Activated T-helper 17 cell treated with anti-CD3 and anti-CD28 coated beads, Interleukin-2, amount 50 U/mL, for 72 hours (primary cell): ENCODE results near the gene NRROS. TPM values are rescaled to one million over a fixed set of nuclear protein-coding genes. Genes with fewer than 3 reads are reported as not detected.
A peak's percentile ranks its signal among the peaks of the same experiment; 100 is the strongest.

Experiments used
- ATAC-seq: fragments of 150-1000 bp; cut with Tn5 transposase; replicated peaks from 2 replicates; pipeline ENCODE4 v1.10.0; 2021; ENCODE audit warnings: mild to moderate bottlenecking, moderate library complexity
- H3K27ac Mint-ChIP-seq: one replicate; pipeline ENCODE4 v1.8.0; 2022; ENCODE audit warnings: mixed read lengths
- H3K27me3 Mint-ChIP-seq: one replicate; pipeline ENCODE4 v1.8.0; 2022; ENCODE audit warnings: mixed read lengths
- H3K36me3 Mint-ChIP-seq: one replicate; pipeline ENCODE4 v1.8.0; 2022; ENCODE audit warnings: low read depth, mild to moderate bottlenecking, mixed read lengths
- H3K4me1 Mint-ChIP-seq: one replicate; pipeline ENCODE4 v1.8.0; 2022; ENCODE audit warnings: mixed read lengths
- H3K4me3 Mint-ChIP-seq: one replicate; pipeline ENCODE4 v1.8.0; 2022; ENCODE audit warnings: mild to moderate bottlenecking, mixed read lengths
- H3K9me3 Mint-ChIP-seq: one replicate; pipeline ENCODE4 v1.8.0; 2022; ENCODE audit warnings: mixed read lengths
- total RNA-seq, 2 donors: library from RNA; stranded (reverse); gene quantifications; one replicate each; pipeline ENCODE4 v1.2.3, GENCODE V29; 2022

Gene NRROS
- total RNA-seq, 2 donors from 2014 or later, result 26.5 to 42.3 TPM

GRCh38 chr3:196667056-196667825, 27.7 kb downstream of the NRROS start:
- no peaks in the 10 kb centered on the region for H3K9me3 Mint-ChIP-seq
- ATAC-seq, result no peak
- no peaks in the 10 kb centered on the region for H3K27me3 Mint-ChIP-seq

GRCh38 chr3:196670339-196670738, 30.8 kb downstream of the NRROS start:
- no peaks in the 10 kb centered on the region for H3K27me3 Mint-ChIP-seq
- peaks cover 14% of the 10 kb centered on the region for H3K4me1 Mint-ChIP-seq
- no peaks in the 10 kb centered on the region for H3K36me3 Mint-ChIP-seq
- ATAC-seq, result peak; percentile 43
- peak overlapping the region; percentile 84 for H3K27ac Mint-ChIP-seq
- no peaks in the 10 kb centered on the region for H3K9me3 Mint-ChIP-seq
- H3K4me3 Mint-ChIP-seq, result peak overlapping the region; percentile 63

More at GRCh38 chr3:196667056-196667825, 27.7 kb downstream of the NRROS start:
- Mint-ChIP-seq H3K4me1 (peaks cover 14% of the 10 kb centered on the region), H3K27ac (no peak overlapping the region), H3K36me3 (no peaks in the 10 kb centered on the region), H3K4me3 (no peak overlapping the region)

- ATAC-seq, result no peak
- Mint-ChIP-seq H3K9me3 (no peaks in the 10 kb centered on the region), H3K4me1 (peaks cover 25% of the 10 kb centered on the region), H3K36me3 (no peaks in the 10 kb centered on the region), H3K4me3 (no peak overlapping the region), H3K27ac (no peak overlapping the region), H3K27me3 (no peaks in the 10 kb centered on the region)
Measured at GRCh38 chr3:196673632-196674031, 34.1 kb downstream of the NRROS start.

- H3K4me3 Mint-ChIP-seq, result peak overlapping the region; percentile 26
Measured at GRCh38 chr3:196677353-196677752, 37.9 kb downstream of the NRROS start.

GRCh38 chr3:196677931-196678330, 38.4 kb downstream of the NRROS start:
- peak; percentile 74 for ATAC-seq

More at GRCh38 chr3:196677353-196677752, 37.9 kb downstream of the NRROS start:
- H3K27me3 Mint-ChIP-seq, result no peaks in the 10 kb centered on the region
- H3K4me1 Mint-ChIP-seq, result peaks cover 11% of the 10 kb centered on the region
- H3K36me3 Mint-ChIP-seq, result no peaks in the 10 kb centered on the region
- no peaks in the 10 kb centered on the region for H3K9me3 Mint-ChIP-seq
- peak; percentile 60 for ATAC-seq
- peak overlapping the region; percentile 49 for H3K27ac Mint-ChIP-seq

GRCh38 chr3:196684548-196685407, 45.3 kb downstream of the NRROS start:
- H3K36me3 Mint-ChIP-seq, result no peaks in the 10 kb centered on the region
- no peaks in the 10 kb centered on the region for H3K9me3 Mint-ChIP-seq
- peak; percentile 90 for ATAC-seq
- H3K27me3 Mint-ChIP-seq, result no peaks in the 10 kb centered on the region
- H3K4me1 Mint-ChIP-seq, result peaks cover 8% of the 10 kb centered on the region
- H3K27ac Mint-ChIP-seq, result peak overlapping the region; percentile 90
- peak overlapping the region; percentile 78 for H3K4me3 Mint-ChIP-seq

More at GRCh38 chr3:196677931-196678330, 38.4 kb downstream of the NRROS start:
- Mint-ChIP-seq H3K36me3 (no peaks in the 10 kb centered on the region), H3K27me3 (no peaks in the 10 kb centered on the region), H3K4me1 (peaks cover 11% of the 10 kb centered on the region), H3K9me3 (no peaks in the 10 kb centered on the region), H3K27ac (peak overlapping the region; percentile 49), H3K4me3 (peak overlapping the region; percentile 26)

- H3K27me3 Mint-ChIP-seq, result no peaks in the 10 kb centered on the region
- no peaks in the 10 kb centered on the region for H3K36me3 Mint-ChIP-seq
- no peak for ATAC-seq
- H3K27ac Mint-ChIP-seq, result no peak overlapping the region
- H3K4me3 Mint-ChIP-seq, result no peak overlapping the region
- peaks cover 8% of the 10 kb centered on the region for H3K4me1 Mint-ChIP-seq
- H3K9me3 Mint-ChIP-seq, result no peaks in the 10 kb centered on the region
Measured at GRCh38 chr3:196686436-196686835, 46.9 kb downstream of the NRROS start.

GRCh38 chr3:196688349-196688748, 48.9 kb downstream of the NRROS start:
- Mint-ChIP-seq H3K36me3 (no peaks in the 10 kb centered on the region), H3K4me1 (peaks cover 8% of the 10 kb centered on the region), H3K9me3 (no peaks in the 10 kb centered on the region), H3K4me3 (no peak overlapping the region), H3K27me3 (no peaks in the 10 kb centered on the region), H3K27ac (no peak overlapping the region)
- no peak for ATAC-seq

- Mint-ChIP-seq H3K36me3 (peaks cover 3% of the 10 kb centered on the region), H3K9me3 (no peaks in the 10 kb centered on the region), H3K27ac (no peak overlapping the region), H3K4me1 (peaks cover 2% of the 10 kb centered on the region), H3K27me3 (no peaks in the 10 kb centered on the region), H3K4me3 (no peak overlapping the region)
- no peak for ATAC-seq
Measured at GRCh38 chr3:196689941-196690660, 50.6 kb downstream of the NRROS start.

GRCh38 chr3:196691386-196691785, 51.9 kb downstream of the NRROS start:
- no peak overlapping the region for H3K4me3 Mint-ChIP-seq
- no peak for ATAC-seq
- no peaks in the 10 kb centered on the region for H3K4me1 Mint-ChIP-seq
- no peaks in the 10 kb centered on the region for H3K9me3 Mint-ChIP-seq
- peaks cover 12% of the 10 kb centered on the region for H3K36me3 Mint-ChIP-seq
- no peak overlapping the region for H3K27ac Mint-ChIP-seq
- H3K27me3 Mint-ChIP-seq, result no peaks in the 10 kb centered on the region

GRCh38 chr3:196694202-196694638, 54.7 kb downstream of the NRROS start:
- H3K27me3 Mint-ChIP-seq, result no peaks in the 10 kb centered on the region
- no peaks in the 10 kb centered on the region for H3K4me1 Mint-ChIP-seq
- no peak overlapping the region for H3K4me3 Mint-ChIP-seq
- H3K27ac Mint-ChIP-seq, result peak overlapping the region; percentile 85
- ATAC-seq, result no peak
- peaks cover 12% of the 10 kb centered on the region for H3K36me3 Mint-ChIP-seq
- H3K9me3 Mint-ChIP-seq, result no peaks in the 10 kb centered on the region

GRCh38 chr3:196694941-196695848, 55.7 kb downstream of the NRROS start:
- peak overlapping the region; percentile 63 for H3K4me3 Mint-ChIP-seq

GRCh38 chr3:196695849-196696226, 56.3 kb downstream of the NRROS start:
- peak; percentile 64 for ATAC-seq
- Mint-ChIP-seq H3K9me3 (no peaks in the 10 kb centered on the region), H3K36me3 (peaks cover 12% of the 10 kb centered on the region), H3K27ac (peak overlapping the region; percentile 99), H3K27me3 (no peaks in the 10 kb centered on the region), H3K4me1 (no peaks in the 10 kb centered on the region), H3K4me3 (peak overlapping the region; percentile 63)

More at GRCh38 chr3:196694941-196695848, 55.7 kb downstream of the NRROS start:
- H3K36me3 Mint-ChIP-seq, result peaks cover 12% of the 10 kb centered on the region
- H3K27me3 Mint-ChIP-seq, result no peaks in the 10 kb centered on the region
- H3K4me1 Mint-ChIP-seq, result no peaks in the 10 kb centered on the region
- H3K27ac Mint-ChIP-seq, result peak overlapping the region; percentile 99
- ATAC-seq, result peak; percentile 56
- H3K9me3 Mint-ChIP-seq, result no peaks in the 10 kb centered on the region
